Left ventricle myocardium inferior (tissue), 1 donor: ENCODE results near the gene GAMT. TPM values are rescaled to one million over a fixed set of nuclear protein-coding genes. Genes with fewer than 3 reads are reported as not detected.

Experiments used
- DNase-seq: peaks from one replicate; pipeline ENCODE4 v3.0.0-alpha.2; 2020
- H3K27ac ChIP-seq: fragments of 200-600 bp; replicated peaks from 2 replicates; pipeline ENCODE4 v1.8.0; 2021
- H3K27me3 ChIP-seq: fragments of 200-600 bp; 2 replicates; pipeline ENCODE4 v1.8.0; 2021; ENCODE audit warnings: low read depth
- H3K36me3 ChIP-seq: fragments of 200-600 bp; 2 replicates; pipeline ENCODE4 v1.8.0; 2021
- H3K4me1 ChIP-seq: fragments of 200-600 bp; 2 replicates; pipeline ENCODE4 v1.8.0; 2021
- H3K4me3 ChIP-seq: fragments of 200-600 bp; 2 replicates; pipeline ENCODE4 v1.8.0; 2021; ENCODE audit warnings: mild to moderate bottlenecking, moderate library complexity
- H3K9me3 ChIP-seq: fragments of 200-600 bp; replicated peaks from 2 replicates; pipeline ENCODE4 v1.8.0; 2021
- CTCF ChIP-seq: fragments of 200-600 bp; IDR thresholded peaks from 2 replicates; pipeline ENCODE4 v1.8.0; 2021; ENCODE audit warnings: antibody characterized with exemption, mild to moderate bottlenecking, borderline replicate concordance
- intact Hi-C: fragments of 100-400 bp; cut with micrococcal nuclease; formaldehyde crosslinking; loops from one replicate; pipeline ENCODE4 v1.11.0; 2022
- total RNA-seq: library from RNA; stranded (reverse); fragmentation: NEBNext Ultra II Directional; extraction: Animal tissue kit (Norgen Biotek cat#: 25700); gene quantifications from one replicate; pipeline ENCODE4 v1.2.1, GENCODE V29; 2021
- donor health status: DM: no; HTN: yes; CAD: no; lungs with severe emphysema.

GAMT gene
- total RNA-seq, 1 donor from 2014 or later = 77.0 TPM

- no peak for TF ChIP-seq CTCF
- intact Hi-C loops = no loop called here
- H3K4me3 ChIP-seq = peak overlapping the region; percentile 86
- peaks cover 10% of the 10 kb centered on the region for H3K36me3 ChIP-seq
- H3K4me1 ChIP-seq = peaks cover 93% of the 10 kb centered on the region
- H3K9me3 ChIP-seq = no peaks in the 10 kb centered on the region
- H3K27ac ChIP-seq = peak overlapping the region; percentile 96
- DNase-seq = peak; percentile 80
- H3K27me3 ChIP-seq = no peaks in the 10 kb centered on the region
Observed at GRCh38 chr19:1411255-1412191, 10.2 kb upstream of the GAMT start.

GRCh38 chr19:1410789-1411188 is 9.4 kb upstream of the GAMT start:
- H3K27ac ChIP-seq = peak overlapping the region; percentile 96
- no peak for DNase-seq
- H3K4me1 ChIP-seq = peaks cover 89% of the 10 kb centered on the region
- no peak for TF ChIP-seq CTCF
- no peaks in the 10 kb centered on the region for H3K9me3 ChIP-seq
- H3K36me3 ChIP-seq = peaks cover 10% of the 10 kb centered on the region
- intact Hi-C loops = no loop called here
- H3K4me3 ChIP-seq = peak overlapping the region; percentile 86
- H3K27me3 ChIP-seq = no peaks in the 10 kb centered on the region

- H3K9me3 ChIP-seq = no peaks in the 10 kb centered on the region
- intact Hi-C loops = no loop called here
- no peak for TF ChIP-seq CTCF
- H3K4me1 ChIP-seq = peaks cover 83% of the 10 kb centered on the region
- peak overlapping the region; percentile 86 for H3K4me3 ChIP-seq
- peaks cover 10% of the 10 kb centered on the region for H3K36me3 ChIP-seq
- peak overlapping the region; percentile 96 for H3K27ac ChIP-seq
- no peaks in the 10 kb centered on the region for H3K27me3 ChIP-seq
- DNase-seq = no peak
Observed at GRCh38 chr19:1410136-1410786, 8.9 kb upstream of the GAMT start.

GRCh38 chr19:1409204-1410005 is 8.1 kb upstream of the GAMT start:
- intact Hi-C loops = no loop called here
- peaks cover 10% of the 10 kb centered on the region for H3K36me3 ChIP-seq
- H3K4me3 ChIP-seq = peak overlapping the region; percentile 86
- peak overlapping the region; percentile 96 for H3K27ac ChIP-seq
- H3K27me3 ChIP-seq = no peaks in the 10 kb centered on the region
- H3K4me1 ChIP-seq = peaks cover 75% of the 10 kb centered on the region
- TF ChIP-seq CTCF = no peak
- no peaks in the 10 kb centered on the region for H3K9me3 ChIP-seq
- no peak for DNase-seq
